K562 (cell line): ENCODE measurements around the gene TOR1AIP1. TPM values are rescaled to one million over a fixed set of nuclear protein-coding genes. Genes with fewer than 3 reads are reported as not detected.

Experiments used
- ARNT ChIP-seq, 2 experiments: fragments of 450-650 bp; IDR thresholded peaks; 2 replicates each; pipeline ENCODE4 v1.6.1; 2016; ENCODE audit warnings: mild to moderate bottlenecking in 1 of 2
- CSDE1 ChIP-seq, 2 experiments: fragments of 450-650 bp; IDR thresholded peaks; 2 replicates each; pipeline ENCODE4 v1.6.1; 2016; ENCODE audit warnings: mild to moderate bottlenecking in 1 of 2
- ETS2 ChIP-seq: IDR thresholded peaks from 2 replicates; pipeline ENCODE4 v1.6.1; 2016; ENCODE audit warnings: borderline replicate concordance, missing genetic modification characterization, mild to moderate bottlenecking, moderate library complexity, missing compliant biosample characterization; ENCODE audit not compliant: poor library complexity, severe bottlenecking
- FOXA3 ChIP-seq, 2 experiments: fragments of 450-650 bp in 1 of 2; sonication (generic) in 1 of 2; formaldehyde crosslinking; IDR thresholded peaks in 1 of 2; conservative IDR thresholded peaks in 1 of 2; 2 replicates each; pipeline versions ENCODE4 v1.4.0 to v1.8.0; 2020 to 2022; ENCODE audit warnings: mild to moderate bottlenecking in 2 of 2, missing genetic modification reagents in 1 of 2
- FOXK1 ChIP-seq: sonication (generic); formaldehyde crosslinking; IDR thresholded peaks from 2 replicates; pipeline ENCODE4 v1.8.0; 2022; ENCODE audit warnings: missing genetic modification reagents, mild to moderate bottlenecking, borderline replicate concordance
- MECOM ChIP-seq: fragments of 250-450 bp; sonication (Bioruptor Pico); IDR thresholded peaks from 2 replicates; pipeline ENCODE4 v1.8.0; 2022; ENCODE audit warnings: inconsistent platforms
- NCOA1 ChIP-seq: fragments of 450-650 bp; IDR thresholded peaks from 2 replicates; pipeline ENCODE4 v1.6.1; 2016; ENCODE audit warnings: low read depth
- NR2F6 ChIP-seq: fragments of 450-650 bp; formaldehyde crosslinking; IDR thresholded peaks from 2 replicates; pipeline ENCODE4 v1.4.0; 2020; ENCODE audit warnings: mild to moderate bottlenecking
- SMARCA4 ChIP-seq: fragments of 450-650 bp; IDR thresholded peaks from 2 replicates; pipeline ENCODE4 v1.6.1; 2016
- TARDBP ChIP-seq: fragments of 450-650 bp; IDR thresholded peaks from 2 replicates; pipeline ENCODE4 v1.6.1; 2016
- TOE1 ChIP-seq, 2 experiments: fragments of 450-650 bp in 1 of 2; sonication (generic) in 1 of 2; formaldehyde crosslinking in 1 of 2; IDR thresholded peaks; 2 replicates each; pipeline versions ENCODE4 v1.7.1 to v1.8.0; 2016 to 2022; ENCODE audit warnings: borderline replicate concordance in 2 of 2, mild to moderate bottlenecking in 2 of 2, antibody characterized with exemption in 1 of 2, inconsistent platforms in 1 of 2, low read depth in 1 of 2, missing genetic modification reagents in 1 of 2, moderate library complexity in 1 of 2
- ZNF316 ChIP-seq: fragments of 450-650 bp; IDR thresholded peaks from 2 replicates; pipeline ENCODE4 v1.6.1; 2016
- ZNF41 ChIP-seq: fragments of 250-450 bp; sonication (Bioruptor Pico); conservative IDR thresholded peaks from 2 replicates; pipeline ENCODE4 v1.4.0; 2020; ENCODE audit warnings: mild to moderate bottlenecking
- ZZZ3 ChIP-seq: fragments of 450-650 bp; IDR thresholded peaks from 2 replicates; pipeline ENCODE4 v1.6.1; 2016; ENCODE audit warnings: antibody characterized with exemption, mild to moderate bottlenecking, moderate library complexity
- polyA plus RNA-seq, 8 experiments: library from polyadenylated mRNA; depleted of rRNA in 4 of 8; stranded (reverse) in 5 of 8; unstranded in 3 of 8; fragments of >200 nt; fragmentation: Nextera tagmentation in 2 of 8; fragmentation: Illumina TruSeq in 1 of 8; extraction: Ambion mirVana in 2 of 8; extraction: Trizol in 1 of 8; gene quantifications; 2 replicates each; pipeline versions ENCODE4 v1.2.1 to v1.2.3, GENCODE V29; 2011 to 2014; ENCODE audit warnings: inconsistent platforms in 1 of 8, missing spikeins in 1 of 8
- total RNA-seq, 7 experiments: library from RNA; depleted of rRNA in 6 of 7; stranded (reverse); fragments of >200 nt in 6 of 7; fragmentation: Illumina TruSeq in 2 of 7; extraction: Trizol in 2 of 7; gene quantifications; 2 replicates each; pipeline versions ENCODE4 v1.2.1 to v1.2.3, GENCODE V29; 2011 to 2021; ENCODE audit warnings: low replicate concordance in 1 of 7
- TF ChIP-seq, protein P1 (sequence below): fragments of 250-450 bp; sonication (Bioruptor Pico); IDR thresholded peaks from 2 replicates; pipeline ENCODE4 v1.8.0; 2022; ENCODE audit warnings: inconsistent platforms
- TF ChIP-seq, protein P2 (sequence below): fragments of 450-650 bp; formaldehyde crosslinking; IDR thresholded peaks from 2 replicates; pipeline ENCODE4 v1.4.0; 2022; ENCODE audit warnings: missing genetic modification characterization
- TF ChIP-seq, protein P3 (sequence below): fragments of 450-650 bp; formaldehyde crosslinking; conservative IDR thresholded peaks from 2 replicates; pipeline ENCODE4 v1.4.0; 2022; ENCODE audit warnings: mild to moderate bottlenecking, missing genetic modification characterization
- TF ChIP-seq, protein P4 (sequence below): fragments of 450-650 bp; IDR thresholded peaks from 2 replicates; pipeline ENCODE4 v1.6.1; 2016; ENCODE audit warnings: mild to moderate bottlenecking
- TF ChIP-seq, protein P5 (sequence below): sonication (generic); formaldehyde crosslinking; IDR thresholded peaks from 2 replicates; pipeline ENCODE4 v1.8.0; 2022; ENCODE audit warnings: mild to moderate bottlenecking, missing genetic modification reagents

Gene TOR1AIP1
- total and polyA plus RNA-seq, 9 of the 15 experiments (the other 6 are each of a cell fraction or from before 2014, with no cell fraction given) = 18.1 to 46.9 (median 35.5) TPM

DNA sequence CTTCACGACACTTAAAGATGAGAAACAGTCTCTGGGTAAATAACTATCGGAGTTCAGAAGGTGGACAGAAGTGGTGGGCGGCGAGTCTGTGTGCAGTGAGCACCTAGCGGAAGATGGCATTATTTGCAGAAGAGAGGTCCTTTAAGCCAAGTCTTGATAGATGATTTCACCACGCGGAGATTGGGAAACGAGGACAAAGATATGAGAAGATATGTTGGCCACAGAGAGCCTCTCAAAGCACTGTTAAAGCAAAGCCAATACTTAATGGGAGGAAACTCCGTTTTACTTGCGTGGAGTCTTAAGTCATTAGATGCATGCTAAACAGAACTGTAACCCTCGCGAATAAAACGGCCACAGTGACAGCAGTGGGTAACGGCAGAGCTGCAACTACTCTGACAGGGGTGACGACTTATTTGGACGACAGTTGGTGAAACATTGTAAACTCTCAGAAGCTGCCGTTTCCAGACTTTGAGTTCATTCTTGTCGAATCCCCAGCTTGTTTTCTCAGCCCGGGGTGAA lies 71.9 kb downstream of the TOR1AIP1 start (continued):
- TF ChIP-seq, protein P1, sequence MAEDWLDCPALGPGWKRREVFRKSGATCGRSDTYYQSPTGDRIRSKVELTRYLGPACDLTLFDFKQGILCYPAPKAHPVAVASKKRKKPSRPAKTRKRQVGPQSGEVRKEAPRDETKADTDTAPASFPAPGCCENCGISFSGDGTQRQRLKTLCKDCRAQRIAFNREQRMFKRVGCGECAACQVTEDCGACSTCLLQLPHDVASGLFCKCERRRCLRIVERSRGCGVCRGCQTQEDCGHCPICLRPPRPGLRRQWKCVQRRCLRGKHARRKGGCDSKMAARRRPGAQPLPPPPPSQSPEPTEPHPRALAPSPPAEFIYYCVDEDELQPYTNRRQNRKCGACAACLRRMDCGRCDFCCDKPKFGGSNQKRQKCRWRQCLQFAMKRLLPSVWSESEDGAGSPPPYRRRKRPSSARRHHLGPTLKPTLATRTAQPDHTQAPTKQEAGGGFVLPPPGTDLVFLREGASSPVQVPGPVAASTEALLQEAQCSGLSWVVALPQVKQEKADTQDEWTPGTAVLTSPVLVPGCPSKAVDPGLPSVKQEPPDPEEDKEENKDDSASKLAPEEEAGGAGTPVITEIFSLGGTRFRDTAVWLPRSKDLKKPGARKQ (CRISPR knock-in tag) = peak; percentile 38; the same call in 1 of the 2 replicates
- TF ChIP-seq ZNF41 = 0 out of 2 replicates have a peak, but pooled peaks have one; percentile 26
- TF ChIP-seq ZNF316 = no peak
- TF ChIP-seq ETS2 (tag) = no peak
- peak in 1 of 2 experiments; percentile 45; a peak in 1 of 4 replicates for TF ChIP-seq CSDE1 (IDR thresholded peaks at IDR 0.05)
- TF ChIP-seq, protein P2, sequence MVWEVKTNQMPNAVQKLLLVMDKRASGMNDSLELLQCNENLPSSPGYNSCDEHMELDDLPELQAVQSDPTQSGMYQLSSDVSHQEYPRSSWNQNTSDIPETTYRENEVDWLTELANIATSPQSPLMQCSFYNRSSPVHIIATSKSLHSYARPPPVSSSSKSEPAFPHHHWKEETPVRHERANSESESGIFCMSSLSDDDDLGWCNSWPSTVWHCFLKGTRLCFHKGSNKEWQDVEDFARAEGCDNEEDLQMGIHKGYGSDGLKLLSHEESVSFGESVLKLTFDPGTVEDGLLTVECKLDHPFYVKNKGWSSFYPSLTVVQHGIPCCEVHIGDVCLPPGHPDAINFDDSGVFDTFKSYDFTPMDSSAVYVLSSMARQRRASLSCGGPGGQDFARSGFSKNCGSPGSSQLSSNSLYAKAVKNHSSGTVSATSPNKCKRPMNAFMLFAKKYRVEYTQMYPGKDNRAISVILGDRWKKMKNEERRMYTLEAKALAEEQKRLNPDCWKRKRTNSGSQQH (CRISPR knock-in tag) = no peak
- TF ChIP-seq NR2F6 (CRISPR knock-in tag) = no peak
- TF ChIP-seq FOXA3 (CRISPR knock-in tag; conservative IDR thresholded peaks at IDR 0.05 in 1 of 2, IDR thresholded peaks at IDR 0.05 in 1 of 2) = peak in 1 of 2 experiments; percentile 65; a peak in 2 of 4 replicates
- TF ChIP-seq, protein P3, sequence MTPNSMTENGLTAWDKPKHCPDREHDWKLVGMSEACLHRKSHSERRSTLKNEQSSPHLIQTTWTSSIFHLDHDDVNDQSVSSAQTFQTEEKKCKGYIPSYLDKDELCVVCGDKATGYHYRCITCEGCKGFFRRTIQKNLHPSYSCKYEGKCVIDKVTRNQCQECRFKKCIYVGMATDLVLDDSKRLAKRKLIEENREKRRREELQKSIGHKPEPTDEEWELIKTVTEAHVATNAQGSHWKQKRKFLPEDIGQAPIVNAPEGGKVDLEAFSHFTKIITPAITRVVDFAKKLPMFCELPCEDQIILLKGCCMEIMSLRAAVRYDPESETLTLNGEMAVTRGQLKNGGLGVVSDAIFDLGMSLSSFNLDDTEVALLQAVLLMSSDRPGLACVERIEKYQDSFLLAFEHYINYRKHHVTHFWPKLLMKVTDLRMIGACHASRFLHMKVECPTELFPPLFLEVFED (CRISPR knock-in tag) = 0 out of 2 replicates have a peak, but pooled peaks have one; percentile 34
- TF ChIP-seq, protein P4, sequence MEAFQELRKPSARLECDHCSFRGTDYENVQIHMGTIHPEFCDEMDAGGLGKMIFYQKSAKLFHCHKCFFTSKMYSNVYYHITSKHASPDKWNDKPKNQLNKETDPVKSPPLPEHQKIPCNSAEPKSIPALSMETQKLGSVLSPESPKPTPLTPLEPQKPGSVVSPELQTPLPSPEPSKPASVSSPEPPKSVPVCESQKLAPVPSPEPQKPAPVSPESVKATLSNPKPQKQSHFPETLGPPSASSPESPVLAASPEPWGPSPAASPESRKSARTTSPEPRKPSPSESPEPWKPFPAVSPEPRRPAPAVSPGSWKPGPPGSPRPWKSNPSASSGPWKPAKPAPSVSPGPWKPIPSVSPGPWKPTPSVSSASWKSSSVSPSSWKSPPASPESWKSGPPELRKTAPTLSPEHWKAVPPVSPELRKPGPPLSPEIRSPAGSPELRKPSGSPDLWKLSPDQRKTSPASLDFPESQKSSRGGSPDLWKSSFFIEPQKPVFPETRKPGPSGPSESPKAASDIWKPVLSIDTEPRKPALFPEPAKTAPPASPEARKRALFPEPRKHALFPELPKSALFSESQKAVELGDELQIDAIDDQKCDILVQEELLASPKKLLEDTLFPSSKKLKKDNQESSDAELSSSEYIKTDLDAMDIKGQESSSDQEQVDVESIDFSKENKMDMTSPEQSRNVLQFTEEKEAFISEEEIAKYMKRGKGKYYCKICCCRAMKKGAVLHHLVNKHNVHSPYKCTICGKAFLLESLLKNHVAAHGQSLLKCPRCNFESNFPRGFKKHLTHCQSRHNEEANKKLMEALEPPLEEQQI = 0 out of 2 replicates have a peak, but pooled peaks have one; percentile 34
- TF ChIP-seq ARNT (IDR thresholded peaks at IDR 0.05) = peak in 1 of 2 experiments; percentile 60; a peak in 1 of 4 replicates
- peak; percentile 28; the same call in 1 of the 2 replicates for TF ChIP-seq NCOA1
- TF ChIP-seq, protein P5, sequence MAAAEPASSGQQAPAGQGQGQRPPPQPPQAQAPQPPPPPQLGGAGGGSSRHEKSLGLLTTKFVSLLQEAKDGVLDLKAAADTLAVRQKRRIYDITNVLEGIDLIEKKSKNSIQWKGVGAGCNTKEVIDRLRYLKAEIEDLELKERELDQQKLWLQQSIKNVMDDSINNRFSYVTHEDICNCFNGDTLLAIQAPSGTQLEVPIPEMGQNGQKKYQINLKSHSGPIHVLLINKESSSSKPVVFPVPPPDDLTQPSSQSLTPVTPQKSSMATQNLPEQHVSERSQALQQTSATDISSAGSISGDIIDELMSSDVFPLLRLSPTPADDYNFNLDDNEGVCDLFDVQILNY (CRISPR knock-in tag) = 0 out of 2 replicates have a peak, but pooled peaks have one; percentile 21
- peak; percentile 85; the same call in 1 of the 2 replicates for TF ChIP-seq FOXK1 (CRISPR knock-in tag)
- peak; percentile 34; the same call in 1 of the 2 replicates for TF ChIP-seq TOE1 (IDR thresholded peaks at IDR 0.05; ENCODE audit: borderline replicate concordance)
- no peak for TF ChIP-seq TOE1 (CRISPR knock-in tag; IDR thresholded peaks at IDR 0.05; ENCODE audit: borderline replicate concordance, low read depth)
- TF ChIP-seq SMARCA4 = peak; percentile 64; the same call in 1 of the 2 replicates
- no peak for TF ChIP-seq TARDBP
- TF ChIP-seq MECOM (CRISPR knock-in tag) = peak; percentile 74
- no peak for TF ChIP-seq ZZZ3
